ENCODE data around the gene CASP14. TPM values are rescaled to one million over a fixed set of nuclear protein-coding genes. Genes with fewer than 3 reads are reported as not detected.
"Not testable (repeated sequence)": the region's sequence is repeated elsewhere in the genome, so short reads cannot be mapped to it uniquely, and the experiment has no call there.

Gene CASP14, protein sequence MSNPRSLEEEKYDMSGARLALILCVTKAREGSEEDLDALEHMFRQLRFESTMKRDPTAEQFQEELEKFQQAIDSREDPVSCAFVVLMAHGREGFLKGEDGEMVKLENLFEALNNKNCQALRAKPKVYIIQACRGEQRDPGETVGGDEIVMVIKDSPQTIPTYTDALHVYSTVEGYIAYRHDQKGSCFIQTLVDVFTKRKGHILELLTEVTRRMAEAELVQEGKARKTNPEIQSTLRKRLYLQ
- not detected in 2 replicates for total RNA-seq

DNA sequence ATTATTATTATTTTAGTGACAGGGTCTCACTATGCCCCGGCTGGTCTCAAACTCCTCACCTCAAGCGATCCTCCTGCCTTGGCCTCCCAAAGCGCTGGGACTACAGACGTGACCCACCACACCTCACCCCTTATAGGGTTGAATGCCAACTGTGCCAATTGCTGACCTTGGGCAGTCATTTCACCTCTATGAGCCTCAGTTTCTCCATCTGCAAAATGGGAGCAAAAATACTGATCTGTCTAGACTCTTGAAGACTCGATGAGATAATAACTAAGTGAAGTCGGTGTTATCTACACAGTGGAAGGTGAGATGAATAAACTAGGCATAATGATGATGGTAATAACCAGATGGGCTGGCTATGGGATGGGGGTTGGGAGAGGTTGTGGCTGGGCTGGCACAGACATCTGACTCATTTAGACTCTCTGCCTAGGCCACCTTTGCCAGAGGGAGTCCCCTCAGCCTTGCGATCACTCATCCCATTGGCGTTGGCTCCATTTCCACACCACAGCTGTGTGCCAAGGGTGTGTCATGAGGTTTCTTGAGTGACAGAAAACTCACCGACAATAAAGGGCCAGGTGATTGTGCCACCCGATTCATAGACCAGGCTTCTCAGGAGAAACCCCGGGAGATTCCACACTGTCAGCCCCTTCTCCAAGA is at the start of gene CASP14:
Gene CASP14, plus strand, starts transcription at position 596 of the 657 bp plus-strand sequence. CDS start 2,772 bp downstream, outside the sequence.
- TF ChIP-seq, protein P1, sequence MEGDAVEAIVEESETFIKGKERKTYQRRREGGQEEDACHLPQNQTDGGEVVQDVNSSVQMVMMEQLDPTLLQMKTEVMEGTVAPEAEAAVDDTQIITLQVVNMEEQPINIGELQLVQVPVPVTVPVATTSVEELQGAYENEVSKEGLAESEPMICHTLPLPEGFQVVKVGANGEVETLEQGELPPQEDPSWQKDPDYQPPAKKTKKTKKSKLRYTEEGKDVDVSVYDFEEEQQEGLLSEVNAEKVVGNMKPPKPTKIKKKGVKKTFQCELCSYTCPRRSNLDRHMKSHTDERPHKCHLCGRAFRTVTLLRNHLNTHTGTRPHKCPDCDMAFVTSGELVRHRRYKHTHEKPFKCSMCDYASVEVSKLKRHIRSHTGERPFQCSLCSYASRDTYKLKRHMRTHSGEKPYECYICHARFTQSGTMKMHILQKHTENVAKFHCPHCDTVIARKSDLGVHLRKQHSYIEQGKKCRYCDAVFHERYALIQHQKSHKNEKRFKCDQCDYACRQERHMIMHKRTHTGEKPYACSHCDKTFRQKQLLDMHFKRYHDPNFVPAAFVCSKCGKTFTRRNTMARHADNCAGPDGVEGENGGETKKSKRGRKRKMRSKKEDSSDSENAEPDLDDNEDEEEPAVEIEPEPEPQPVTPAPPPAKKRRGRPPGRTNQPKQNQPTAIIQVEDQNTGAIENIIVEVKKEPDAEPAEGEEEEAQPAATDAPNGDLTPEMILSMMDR (conservative IDR thresholded peaks at IDR 0.05; ENCODE audit: low read depth, low read length): no peak
- DNase-seq (ENCODE audit: low read depth): no peak
- H3K4me3 ChIP-seq (ENCODE audit: low read depth, low read length): no peak within 1 kb of the TSS

DNA sequence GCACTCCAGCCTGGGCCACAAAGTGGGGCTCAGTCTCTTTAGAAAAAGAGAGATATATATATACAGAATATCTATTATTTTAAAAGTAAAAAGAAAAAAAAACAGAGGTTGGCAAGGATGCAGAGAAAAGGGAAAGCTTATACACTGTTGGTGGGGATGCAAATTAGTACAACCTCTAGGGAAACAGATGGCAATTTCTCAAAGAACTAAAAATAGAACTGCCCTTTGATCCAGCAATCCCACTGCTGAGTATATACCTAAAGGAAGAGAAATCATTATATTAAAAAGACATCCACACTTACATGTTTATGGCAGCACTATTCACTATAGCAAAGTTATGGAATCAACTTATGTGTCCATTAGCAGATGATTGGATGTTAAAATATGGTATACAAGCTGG is 41.0 kb upstream of the CASP14 start:
- DNase-seq (ENCODE audit: low read depth): no peak
- TF ChIP-seq, protein P1 (conservative IDR thresholded peaks at IDR 0.05; ENCODE audit: low read depth, low read length): no peak
- H3K4me3 ChIP-seq (ENCODE audit: low read depth, low read length): no peak overlapping the region

DNA sequence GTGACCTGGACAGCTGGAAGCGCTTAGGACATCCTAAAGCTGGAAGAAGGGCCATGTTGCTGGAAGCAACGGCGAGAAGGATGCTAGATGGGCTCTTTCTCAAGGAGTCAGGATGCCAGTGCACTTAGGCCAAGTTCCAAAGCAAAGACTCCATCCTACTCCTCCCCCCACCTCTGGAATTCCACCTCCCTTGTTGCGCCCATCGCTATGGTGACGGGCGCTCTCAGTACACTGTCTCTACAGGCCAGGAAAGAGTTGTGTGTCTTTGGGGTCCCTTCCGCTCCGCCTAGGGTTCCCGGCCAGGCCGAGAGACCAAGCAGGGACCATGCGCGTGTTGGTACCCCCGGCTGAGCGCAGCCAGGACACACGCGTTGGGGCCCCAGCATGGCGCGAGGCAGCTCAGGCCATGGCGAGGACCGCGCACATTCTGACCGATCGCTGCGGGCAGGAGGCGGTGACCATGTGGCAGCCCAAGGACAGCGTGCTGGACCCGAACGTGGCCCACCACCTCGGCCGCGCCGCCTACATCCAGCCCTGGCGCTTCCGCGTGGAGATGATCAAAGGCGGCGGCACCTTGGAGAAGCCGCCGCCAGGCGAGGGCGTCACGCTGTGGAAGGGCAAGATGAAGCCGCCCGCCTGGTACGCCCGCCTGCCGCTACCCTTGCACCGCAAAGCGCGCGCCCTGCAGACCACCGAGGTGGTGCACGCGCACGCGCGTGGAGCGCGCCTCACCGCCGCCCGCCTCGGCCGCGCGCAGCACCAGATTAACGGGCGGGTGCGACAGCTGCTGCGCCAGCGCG is 38.6 kb upstream of the CASP14 start:
- no peak overlapping the region for H3K4me3 ChIP-seq (ENCODE audit: low read depth, low read length)
- no peak for DNase-seq (ENCODE audit: low read depth)
- TF ChIP-seq, protein P1 (conservative IDR thresholded peaks at IDR 0.05; ENCODE audit: low read depth, low read length): no peak

DNA sequence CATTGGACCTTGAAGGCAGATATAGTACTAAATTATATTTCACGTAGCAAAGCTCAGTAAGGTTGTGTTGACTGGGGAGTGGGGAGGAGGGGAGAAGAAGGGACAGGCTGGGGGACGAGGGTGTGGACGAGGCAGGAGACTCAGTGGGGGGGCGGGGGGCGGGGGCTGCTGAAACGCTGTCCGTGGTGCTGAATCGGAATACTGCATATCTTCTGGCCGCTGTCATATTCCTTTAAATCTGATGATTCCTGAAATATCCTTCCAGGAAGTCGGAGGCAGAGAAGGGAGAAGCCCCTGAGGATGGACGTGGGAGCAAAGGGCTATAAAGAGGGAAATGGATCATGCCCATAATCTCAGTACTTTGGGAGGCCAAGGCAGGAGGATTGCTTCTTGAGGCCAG is 34.7 kb upstream of the CASP14 start:
- H3K4me3 ChIP-seq (ENCODE audit: low read depth, low read length): no peak overlapping the region
- no peak for DNase-seq (ENCODE audit: low read depth)
- TF ChIP-seq, protein P1 (conservative IDR thresholded peaks at IDR 0.05; ENCODE audit: low read depth, low read length): no peak

DNA sequence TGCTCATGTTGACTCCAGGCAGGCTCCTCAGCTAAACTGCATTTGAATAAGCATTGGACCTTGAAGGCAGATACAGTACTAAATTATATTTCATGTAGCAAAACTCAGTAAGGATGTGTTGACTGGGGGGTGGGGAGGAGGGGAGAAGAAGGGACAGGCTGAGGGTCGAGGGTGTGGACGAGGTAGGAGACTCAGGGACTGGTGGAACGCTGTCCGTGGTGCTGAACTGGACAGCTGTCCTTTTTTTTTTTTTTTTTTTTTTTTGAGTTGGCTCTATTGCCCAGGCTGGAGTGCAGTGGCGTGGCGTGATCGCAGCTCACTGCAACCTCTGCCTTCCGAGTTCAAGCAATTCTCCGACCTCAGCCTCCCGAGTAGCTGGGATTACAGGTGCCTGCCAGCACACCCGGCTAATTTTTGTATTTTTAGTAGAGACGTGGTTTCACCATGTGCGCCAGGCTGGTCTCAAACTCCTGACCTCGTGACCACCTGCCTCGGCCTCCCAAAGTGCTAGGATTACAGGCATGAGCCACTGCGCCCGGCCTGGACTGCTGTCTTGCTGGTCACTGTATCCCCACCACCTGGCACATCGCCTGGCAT is 33.2 kb upstream of the CASP14 start:
- no peak for DNase-seq (ENCODE audit: low read depth)
- no peak overlapping the region for H3K4me3 ChIP-seq (ENCODE audit: low read depth, low read length)
- TF ChIP-seq, protein P1 (conservative IDR thresholded peaks at IDR 0.05; ENCODE audit: low read depth, low read length): no peak

DNA sequence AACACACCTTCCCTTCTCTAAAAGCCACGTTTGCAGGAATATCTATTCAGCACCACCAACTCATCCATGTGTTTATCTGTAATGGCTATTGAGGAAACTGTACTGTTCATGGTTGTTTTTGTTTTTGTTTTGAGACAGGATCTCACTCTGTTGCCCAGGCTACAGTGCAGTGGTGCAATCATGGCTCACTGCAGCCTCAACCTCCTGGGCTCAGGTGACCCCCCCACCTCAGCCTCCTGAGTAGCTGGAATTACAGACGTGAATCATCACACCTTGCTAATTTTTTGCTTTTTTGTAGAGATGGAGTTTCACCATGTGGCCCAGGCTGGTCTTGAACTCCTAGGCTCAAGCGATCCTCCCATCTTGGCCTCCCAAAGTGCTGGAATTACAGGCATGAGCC is 30.4 kb upstream of the CASP14 start:
- not testable (repeated sequence) for DNase-seq (ENCODE audit: low read depth); H3K4me3 ChIP-seq (ENCODE audit: low read depth, low read length)
